Muscle of leg (tissue), 11 donors: ENCODE data around the gene RAD51B. TPM values are rescaled to one million over a fixed set of nuclear protein-coding genes. Genes with fewer than 3 reads are reported as not detected.

Experiments used
- DNase-seq: peaks from one replicate; pipeline ENCODE4 v3.0.0; 2013
- H3K27ac ChIP-seq: one replicate; pipeline ENCODE4 v1.5.1; 2013; ENCODE audit warnings: mild to moderate bottlenecking, low read length, control low read depth
- H3K27me3 ChIP-seq: one replicate; pipeline ENCODE4 v1.6.1; 2013; ENCODE audit warnings: low read length; ENCODE audit not compliant: control insufficient read depth, insufficient read depth
- H3K36me3 ChIP-seq: one replicate; pipeline ENCODE4 v1.6.1; 2013; ENCODE audit warnings: low read length; ENCODE audit not compliant: control insufficient read depth, insufficient read depth
- H3K4me1 ChIP-seq: one replicate; pipeline ENCODE4 v1.6.1; 2013; ENCODE audit warnings: low read length; ENCODE audit not compliant: control insufficient read depth, insufficient read depth
- H3K4me3 ChIP-seq: one replicate; pipeline ENCODE4 v1.5.1; 2013; ENCODE audit warnings: low read length, control low read depth
- H3K9me3 ChIP-seq: replicated peaks from 2 replicates; pipeline ENCODE4 v1.6.1; 2013; ENCODE audit warnings: low read depth, low read length; ENCODE audit not compliant: control insufficient read depth
- WGBS: methylation state at CpG from one replicate; pipeline ENCODE4 v1.1.5; 2013; ENCODE audit warnings: missing lambda C conversion rate; ENCODE audit not compliant: insufficient coverage; 5-methylcytosine and 5-hydroxymethylcytosine counted together
- polyA plus RNA-seq, 8 donors: library from polyadenylated mRNA; unstranded; fragments of 120-200 nt; gene quantifications; one replicate each; pipeline versions ENCODE4 v1.2.1 to v1.2.3, GENCODE V29; 2013; ENCODE audit warnings: inconsistent platforms in 1 of 8, low replicate concordance in 1 of 8; ENCODE audit not compliant: insufficient read length in 8 of 8, insufficient read depth in 1 of 8
- total RNA-seq: library from RNA; stranded (reverse); fragments of 120-200 nt; gene quantifications from one replicate; pipeline ENCODE4 v1.2.4, GENCODE V29; 2013

The RAD51B gene
- total and polyA plus RNA-seq, 9 donors = 6.0 to 16.5 (median 7.2) TPM

DNA sequence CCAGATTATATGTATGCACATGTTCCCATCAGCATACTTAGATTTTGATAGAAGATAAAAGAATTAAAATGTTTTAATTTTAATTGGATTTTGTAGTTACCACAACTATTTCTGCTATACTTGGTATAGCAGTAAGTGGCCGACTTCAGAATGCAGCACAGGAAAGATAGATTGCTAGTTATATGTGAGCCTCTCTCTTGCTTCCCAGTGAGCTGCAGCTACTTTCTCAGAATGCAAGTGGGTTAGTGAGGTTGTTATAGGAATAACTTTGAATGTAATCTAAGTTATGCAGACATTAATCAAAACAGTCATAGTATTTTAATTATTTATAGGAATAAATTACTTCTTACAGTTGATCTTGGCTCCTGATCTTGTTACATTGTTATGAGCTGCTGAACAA, 240.6 kb downstream of the RAD51B start:
- Histone ChIP-seq H3K9me3 (peaks cover 9% of the 10 kb centered on the region), H3K36me3 (no peaks in the 10 kb centered on the region), H3K27me3 (no peaks in the 10 kb centered on the region), H3K4me3 (no peak overlapping the region), H3K27ac (no peak overlapping the region), H3K4me1 (no peaks in the 10 kb centered on the region)
- DNase-seq = no peak
- WGBS = no CpG with 5 or more reads among the region's 1 CpG

DNA sequence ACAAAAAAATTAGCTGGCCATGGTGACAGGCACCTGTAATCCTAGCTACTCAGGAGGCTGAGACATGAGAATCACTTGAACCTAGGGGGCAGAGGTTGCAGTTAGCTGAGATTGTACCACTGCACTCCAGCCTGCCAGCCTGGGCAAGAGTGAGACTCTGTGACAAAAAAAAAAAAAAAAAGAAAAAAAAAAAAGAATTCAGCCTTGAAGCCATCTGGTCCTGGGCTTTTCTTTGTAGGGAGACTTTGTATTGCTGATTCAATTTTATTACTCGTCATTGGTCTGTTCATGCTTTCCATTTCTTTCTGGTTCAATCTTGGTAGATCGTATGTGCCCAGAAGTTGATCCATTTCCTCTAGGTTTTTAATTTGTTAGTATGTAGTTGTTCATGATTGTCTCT, 243.1 kb downstream of the RAD51B start:
- no peak for DNase-seq
- H3K4me3 ChIP-seq = no peak overlapping the region
- H3K4me1 ChIP-seq = no peaks in the 10 kb centered on the region
- no peak overlapping the region for H3K27ac ChIP-seq
- H3K36me3 ChIP-seq = no peaks in the 10 kb centered on the region
- peaks cover 9% of the 10 kb centered on the region for H3K9me3 ChIP-seq
- no CpG with 5 or more reads among the region's 2 CpGs for WGBS
- H3K27me3 ChIP-seq = no peaks in the 10 kb centered on the region

DNA sequence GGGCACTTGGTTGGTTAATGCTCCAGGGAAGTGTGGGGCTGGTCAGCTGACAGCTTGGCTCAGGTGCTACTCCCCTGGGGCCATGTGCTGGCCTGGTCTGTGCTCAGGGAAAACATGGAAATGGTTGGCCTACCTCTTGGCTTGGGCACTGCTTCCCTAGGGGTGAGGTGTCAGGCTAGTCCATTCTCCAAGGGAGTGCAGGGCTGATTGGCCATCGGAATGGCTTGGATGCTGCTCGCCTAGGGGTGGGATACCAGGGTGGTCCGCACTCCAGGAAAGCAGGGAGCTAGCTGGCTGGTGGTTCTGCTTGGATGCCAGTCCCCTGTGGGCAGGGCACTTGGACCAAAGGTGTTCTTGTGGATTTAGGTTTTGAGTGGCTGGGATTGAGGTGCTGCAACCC, 245.7 kb downstream of the RAD51B start:
- peaks cover 22% of the 10 kb centered on the region for H3K9me3 ChIP-seq
- DNase-seq = no peak
- H3K27me3 ChIP-seq = no peaks in the 10 kb centered on the region
- H3K4me3 ChIP-seq = no peak overlapping the region
- 94% methylated on average over 3 of the region's 3 CpGs for WGBS
- no peaks in the 10 kb centered on the region for H3K4me1 ChIP-seq
- no peak overlapping the region for H3K27ac ChIP-seq
- no peaks in the 10 kb centered on the region for H3K36me3 ChIP-seq

DNA sequence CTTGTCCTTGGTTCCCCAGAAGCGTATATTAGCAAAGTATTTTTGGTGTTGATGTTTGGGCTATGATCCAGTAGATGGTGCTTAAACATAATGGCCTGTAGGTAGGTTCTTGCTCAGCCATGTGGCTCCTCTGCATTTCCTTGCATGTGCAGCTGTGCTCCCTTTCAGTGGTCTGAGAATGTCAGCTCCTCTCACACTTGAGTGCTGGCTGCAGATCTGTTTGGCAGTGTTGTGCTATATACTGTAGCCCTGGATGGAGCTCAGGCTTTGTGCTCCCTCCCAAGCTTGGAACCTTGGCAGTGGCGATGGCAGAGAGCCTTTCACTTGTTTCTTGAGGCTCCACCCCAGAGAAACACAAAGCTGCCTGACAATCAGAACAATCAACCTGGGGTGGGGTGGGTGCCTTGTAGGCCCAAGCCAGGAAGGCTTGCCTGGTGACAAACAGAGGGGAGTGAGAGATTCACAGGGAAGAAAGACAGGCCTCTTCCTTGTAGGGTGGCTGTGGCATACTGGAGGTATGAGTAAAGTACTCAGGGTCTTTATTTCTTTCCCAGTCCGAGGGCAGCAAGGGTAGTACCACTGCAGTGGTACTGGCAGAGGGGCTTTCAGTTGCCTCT, 255.3 kb downstream of the RAD51B start:
- 60% methylated on average over 1 of the region's 3 CpGs for WGBS
- no peaks in the 10 kb centered on the region for H3K27me3 ChIP-seq
- no peaks in the 10 kb centered on the region for H3K36me3 ChIP-seq
- H3K27ac ChIP-seq = no peak overlapping the region
- H3K4me3 ChIP-seq = no peak overlapping the region
- H3K9me3 ChIP-seq = peaks cover 35% of the 10 kb centered on the region
- DNase-seq = peak; percentile 53
- no peaks in the 10 kb centered on the region for H3K4me1 ChIP-seq

DNA sequence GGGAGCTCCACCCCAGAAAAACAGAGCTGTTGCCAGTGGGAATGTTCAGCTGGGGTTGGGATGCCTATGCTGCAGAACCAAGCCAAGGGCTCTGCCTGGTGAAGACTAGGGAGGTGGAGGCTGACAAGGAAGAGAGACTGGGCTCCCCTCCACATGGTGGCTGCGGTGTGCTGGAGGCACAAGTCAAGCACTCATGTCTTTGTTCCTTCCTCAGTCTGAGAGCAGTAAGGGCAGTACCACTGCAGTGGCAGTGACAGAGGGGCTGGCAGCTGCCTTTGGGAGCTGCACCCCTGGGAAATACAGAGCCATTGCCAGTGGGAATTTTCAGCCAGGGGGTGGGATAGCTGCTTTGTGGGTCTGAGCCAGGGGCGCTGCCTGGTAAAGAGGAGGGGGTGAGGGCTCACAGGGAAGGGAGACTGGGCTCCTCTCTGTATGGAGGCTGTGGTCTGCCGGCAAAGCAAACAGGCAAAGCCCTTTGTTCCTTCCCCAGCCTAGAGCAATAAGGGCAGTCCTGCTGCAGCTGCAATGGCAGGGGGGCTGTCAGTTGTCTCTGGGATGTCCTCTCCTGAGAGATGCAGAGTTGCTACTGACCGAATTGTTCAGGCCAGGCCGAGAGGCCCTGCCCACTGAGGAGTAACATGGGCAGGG, 255.9 kb downstream of the RAD51B start:
- Histone ChIP-seq H3K4me1 (no peaks in the 10 kb centered on the region), H3K36me3 (no peaks in the 10 kb centered on the region), H3K9me3 (peaks cover 29% of the 10 kb centered on the region), H3K27ac (no peak overlapping the region), H3K27me3 (no peaks in the 10 kb centered on the region), H3K4me3 (no peak overlapping the region)
- WGBS = 73% methylated on average over 5 of the region's 5 CpGs
- DNase-seq = no peak

DNA sequence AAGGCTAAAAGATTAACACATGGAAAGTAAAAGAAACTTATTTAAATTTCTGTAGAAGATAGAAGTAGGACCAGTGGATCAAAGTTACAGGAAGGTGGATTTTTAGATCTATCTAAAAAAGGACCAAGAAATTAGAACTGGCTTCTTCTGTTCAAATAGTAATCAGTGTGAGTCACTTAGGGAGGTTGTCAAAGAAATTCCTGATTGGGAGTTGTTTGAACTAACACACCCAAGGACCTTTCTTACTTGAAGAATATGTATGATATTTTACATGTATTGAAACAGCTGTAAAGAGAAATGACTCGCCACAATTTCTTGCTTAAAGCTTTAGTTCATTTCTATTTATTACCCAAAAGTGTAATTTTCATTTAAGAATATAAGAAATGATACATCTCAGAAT, 256.9 kb downstream of the RAD51B start:
- Histone ChIP-seq H3K9me3 (peaks cover 23% of the 10 kb centered on the region), H3K4me1 (no peaks in the 10 kb centered on the region), H3K4me3 (no peak overlapping the region), H3K36me3 (no peaks in the 10 kb centered on the region), H3K27me3 (no peaks in the 10 kb centered on the region), H3K27ac (no peak overlapping the region)
- WGBS = no CpG with 5 or more reads among the region's 1 CpG
- DNase-seq = no peak

DNA sequence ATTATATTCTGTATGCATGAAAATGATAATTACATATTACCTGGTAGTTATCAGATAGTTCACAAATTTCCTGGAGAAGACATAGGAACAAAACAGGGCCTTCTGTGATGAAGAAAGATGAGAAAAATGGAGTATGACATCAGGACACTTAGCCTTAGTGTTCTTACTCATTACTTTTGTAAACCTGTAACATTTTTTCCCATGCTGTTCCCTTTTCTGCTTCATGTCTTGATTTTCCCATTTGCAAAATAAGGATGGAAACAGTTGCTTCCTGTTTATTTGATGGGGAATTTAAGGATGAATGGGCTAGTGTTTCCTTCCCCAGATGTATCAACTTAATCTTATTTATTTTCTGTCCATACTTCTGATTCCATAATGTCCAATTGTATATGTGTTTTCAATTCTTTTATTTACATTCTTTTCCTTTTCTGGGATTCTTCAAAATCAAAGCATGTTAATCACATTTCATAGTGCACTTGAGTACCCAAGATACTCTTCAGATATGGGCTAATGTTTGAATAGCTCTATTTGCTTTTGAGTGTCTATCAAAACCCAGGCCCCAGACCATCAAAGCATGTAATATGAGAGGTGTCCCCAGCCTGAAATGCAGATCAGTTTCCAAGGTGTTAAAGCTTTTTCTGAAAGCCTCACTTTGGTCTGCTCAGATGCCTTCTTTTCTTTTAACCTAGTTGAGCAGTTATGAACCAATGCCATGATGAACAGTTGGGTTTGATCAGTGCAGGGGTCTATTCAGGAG, 260.5 kb downstream of the RAD51B start:
- Histone ChIP-seq H3K27me3 (no peaks in the 10 kb centered on the region), H3K36me3 (no peaks in the 10 kb centered on the region), H3K9me3 (no peaks in the 10 kb centered on the region), H3K4me3 (no peak overlapping the region), H3K4me1 (no peaks in the 10 kb centered on the region), H3K27ac (no peak overlapping the region)
- no peak for DNase-seq

DNA sequence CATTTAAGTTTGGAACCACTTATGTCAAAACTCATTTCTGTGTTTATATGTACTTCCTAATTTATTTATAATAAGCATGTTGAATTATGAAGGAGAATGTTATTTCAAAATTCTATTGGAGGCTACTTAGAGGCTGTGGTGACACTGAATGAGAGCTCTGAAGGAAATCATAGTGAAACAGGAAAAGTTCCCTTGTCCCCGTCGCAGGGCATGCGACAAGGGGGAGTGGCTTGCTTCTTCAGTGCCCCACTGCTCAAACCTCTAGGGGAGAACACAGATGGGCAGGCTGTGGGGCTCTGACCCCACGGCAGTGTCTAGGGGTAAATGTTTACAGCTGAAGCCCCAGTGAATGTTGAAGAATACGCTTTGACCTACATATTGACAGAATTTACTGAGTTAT, 261.9 kb downstream of the RAD51B start:
- H3K4me1 ChIP-seq = no peaks in the 10 kb centered on the region
- DNase-seq = no peak
- no peaks in the 10 kb centered on the region for H3K27me3 ChIP-seq
- no peaks in the 10 kb centered on the region for H3K9me3 ChIP-seq
- WGBS = no CpG with 5 or more reads among the region's 5 CpGs
- no peaks in the 10 kb centered on the region for H3K36me3 ChIP-seq
- no peak overlapping the region for H3K27ac ChIP-seq
- no peak overlapping the region for H3K4me3 ChIP-seq

DNA sequence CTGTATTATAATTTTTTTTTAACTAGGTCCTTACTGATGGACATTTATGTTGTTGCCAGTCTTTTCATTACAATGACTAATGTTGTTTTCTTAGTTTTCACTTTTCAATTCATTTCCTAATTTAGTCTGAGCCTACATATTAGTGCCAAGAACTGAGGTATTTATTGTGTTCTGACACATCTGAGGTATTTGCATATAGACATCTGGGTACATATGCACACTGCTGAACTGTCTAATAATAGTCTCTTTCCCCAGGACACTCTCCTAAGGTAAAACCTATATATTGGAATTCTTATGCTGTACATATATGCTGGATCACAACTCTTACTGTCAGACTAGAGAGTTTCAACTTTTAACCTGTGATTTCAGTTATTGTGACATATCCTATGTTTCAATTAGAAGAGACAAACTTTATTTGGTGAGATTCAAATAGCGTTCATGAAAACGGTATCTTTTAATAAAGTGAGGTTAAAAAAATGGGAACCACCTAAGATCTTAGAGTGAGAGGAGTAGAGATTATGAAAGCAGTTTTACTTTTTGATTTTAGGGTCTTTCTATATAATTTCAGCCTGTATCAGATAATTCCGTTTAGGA, 263.2 kb downstream of the RAD51B start:
- DNase-seq = no peak
- H3K4me1 ChIP-seq = no peaks in the 10 kb centered on the region
- H3K27me3 ChIP-seq = no peaks in the 10 kb centered on the region
- no CpG with 5 or more reads among the region's 3 CpGs for WGBS
- H3K36me3 ChIP-seq = no peaks in the 10 kb centered on the region
- no peak overlapping the region for H3K27ac ChIP-seq
- H3K9me3 ChIP-seq = no peaks in the 10 kb centered on the region
- H3K4me3 ChIP-seq = no peak overlapping the region

DNA sequence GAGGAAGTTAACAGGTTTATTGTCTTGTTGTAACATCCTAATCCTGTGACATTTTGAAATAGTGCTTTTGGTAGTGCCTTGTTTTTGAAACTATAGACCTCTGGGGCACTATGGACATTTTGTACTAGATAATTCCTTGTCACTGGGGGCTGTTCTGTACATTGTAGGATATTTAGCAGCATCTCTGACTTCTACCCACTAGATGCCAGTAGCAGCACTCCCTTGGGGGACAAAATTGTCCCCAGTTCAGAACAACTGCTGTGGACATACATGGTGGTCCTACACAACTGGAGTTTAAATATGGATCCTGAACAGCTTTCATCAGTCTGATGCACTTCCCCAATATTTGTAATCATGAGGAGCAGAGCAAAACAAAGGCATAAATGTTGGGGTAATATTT, 264.7 kb downstream of the RAD51B start:
- H3K27me3 ChIP-seq = no peaks in the 10 kb centered on the region
- H3K9me3 ChIP-seq = no peaks in the 10 kb centered on the region
- H3K27ac ChIP-seq = no peak overlapping the region
- no peaks in the 10 kb centered on the region for H3K36me3 ChIP-seq
- peaks cover 7% of the 10 kb centered on the region for H3K4me1 ChIP-seq
- H3K4me3 ChIP-seq = no peak overlapping the region
- no peak for DNase-seq
